NCI-H1694 (cell line): Measurements from ENCODE around the gene CCL26.

ENCODE experiments used
- DNase-seq: peaks from one replicate; lab custom pipeline; 2025; lab: John Stamatoyannopoulos, UW

CCL26 gene, protein sequence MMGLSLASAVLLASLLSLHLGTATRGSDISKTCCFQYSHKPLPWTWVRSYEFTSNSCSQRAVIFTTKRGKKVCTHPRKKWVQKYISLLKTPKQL

GRCh38 chr7:75772081-75773077 is at the start of gene CCL26:
CCL26 (minus strand) TSS chr7:75772211; CDS start chr7:75772176, 35 bp downstream.
- peak; percentile 30 for DNase-seq

DNA sequence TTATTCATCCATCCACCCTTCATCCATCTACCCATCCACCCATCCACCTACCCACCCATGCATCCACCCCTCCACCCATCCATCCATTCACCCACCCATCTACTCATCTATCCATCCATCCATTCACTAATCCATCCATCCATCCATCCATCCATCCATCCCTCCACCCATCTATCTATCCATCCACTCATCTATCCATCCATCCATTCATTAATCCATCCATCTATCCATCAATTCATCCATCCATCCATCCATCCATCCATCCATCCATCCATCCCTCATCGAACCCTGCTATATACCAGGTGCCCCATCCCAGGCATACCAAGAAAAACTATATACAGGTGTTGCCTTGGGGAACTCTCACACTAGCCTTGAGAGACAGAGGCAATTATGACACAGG is 48.7 kb upstream of the CCL26 start:
- no peak for DNase-seq

DNA sequence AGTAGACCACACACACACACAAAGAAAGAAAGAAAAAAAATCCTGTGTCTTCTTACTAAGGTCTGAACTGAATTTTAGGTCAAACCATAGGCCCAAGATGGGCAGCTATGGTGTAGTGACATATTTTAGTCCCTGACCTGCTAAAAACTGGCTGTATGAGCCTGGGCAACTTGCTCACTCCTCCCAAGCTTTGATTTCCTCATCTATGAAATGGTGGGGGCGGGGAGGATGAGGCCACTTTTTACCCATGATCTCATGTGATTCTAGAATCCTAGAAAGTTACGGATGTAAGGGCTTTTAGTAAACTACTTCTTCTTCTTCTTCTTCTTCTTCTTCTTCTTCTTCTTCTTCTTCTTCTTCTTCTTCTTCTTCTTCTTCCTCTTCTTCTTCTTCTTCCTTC is 47.7 kb upstream of the CCL26 start:
- no peak for DNase-seq

DNA sequence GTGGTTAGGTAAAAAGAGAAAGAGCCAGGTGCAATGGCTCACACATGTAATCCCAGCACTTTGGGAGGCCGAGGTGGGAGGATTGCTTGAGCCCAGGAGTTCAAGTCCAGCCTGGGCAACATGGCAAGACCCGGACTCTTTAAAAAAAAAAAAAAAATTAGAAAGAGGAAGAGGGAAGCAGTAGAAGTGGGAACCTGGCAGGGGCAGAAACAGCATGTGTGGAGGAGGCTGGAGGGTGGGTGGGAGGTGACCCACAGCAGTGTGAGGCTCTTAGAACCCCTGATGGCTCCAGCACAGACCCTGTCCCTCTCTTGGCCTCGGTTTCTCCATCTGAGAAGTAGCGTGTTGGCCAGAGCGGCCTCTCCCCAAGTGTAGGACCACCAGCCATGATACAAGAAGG is 46.5 kb upstream of the CCL26 start:
- DNase-seq = no peak

- no peak for DNase-seq
Observed at GRCh38 chr7:75817116-75817515, 45.1 kb upstream of the CCL26 start.

- no peak for DNase-seq
Observed at GRCh38 chr7:75815418-75816064, 43.5 kb upstream of the CCL26 start.

- no peak for DNase-seq
Observed at GRCh38 chr7:75814407-75814947, 42.5 kb upstream of the CCL26 start.

GRCh38 chr7:75813781-75814236 is 41.8 kb upstream of the CCL26 start, which contains the start of gene CCL24:
CCL24 (minus strand) TSS chr7:75813806; CDS start chr7:75813715, 91 bp downstream.
- no peak for DNase-seq

GRCh38 chr7:75813084-75813483 is 41.1 kb upstream of the CCL26 start:
- no peak for DNase-seq

DNA sequence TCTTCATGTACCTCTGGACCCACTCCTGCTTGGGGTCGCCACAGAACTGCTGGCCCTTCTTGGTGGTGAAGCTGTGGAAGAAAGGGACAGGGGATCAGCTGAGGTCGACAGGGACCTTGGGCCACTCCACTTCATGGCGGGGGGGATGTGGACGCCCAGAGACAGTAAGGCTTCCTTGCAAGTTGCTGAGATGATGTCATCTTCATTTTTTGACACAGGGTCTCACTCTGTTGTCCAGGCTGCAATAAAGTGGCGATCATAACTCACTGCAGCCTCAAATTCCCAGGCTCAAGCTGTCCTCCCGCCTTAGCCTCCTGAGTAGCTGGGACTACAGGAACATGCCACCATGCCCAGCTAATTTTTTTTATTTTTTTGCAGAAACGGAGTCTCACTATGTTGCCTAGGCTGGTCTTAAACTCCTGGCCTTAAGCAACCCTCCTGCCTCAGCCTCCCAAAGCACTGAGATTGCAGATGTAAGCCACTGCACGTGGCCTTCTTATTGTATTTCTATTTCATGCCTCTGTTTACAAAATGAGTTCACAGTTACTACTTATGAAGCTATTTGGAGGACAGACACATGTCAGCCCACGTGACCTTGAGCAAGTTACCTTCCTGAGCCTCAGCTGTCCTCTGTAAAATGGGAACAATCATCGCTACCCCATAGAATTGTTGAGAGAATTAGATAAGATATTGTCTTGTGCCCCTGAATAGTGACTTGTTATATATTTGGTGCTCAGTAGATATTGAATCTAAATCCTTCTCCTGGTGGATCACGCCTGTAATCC is 40.1 kb upstream of the CCL26 start:
- DNase-seq = no peak

DNA sequence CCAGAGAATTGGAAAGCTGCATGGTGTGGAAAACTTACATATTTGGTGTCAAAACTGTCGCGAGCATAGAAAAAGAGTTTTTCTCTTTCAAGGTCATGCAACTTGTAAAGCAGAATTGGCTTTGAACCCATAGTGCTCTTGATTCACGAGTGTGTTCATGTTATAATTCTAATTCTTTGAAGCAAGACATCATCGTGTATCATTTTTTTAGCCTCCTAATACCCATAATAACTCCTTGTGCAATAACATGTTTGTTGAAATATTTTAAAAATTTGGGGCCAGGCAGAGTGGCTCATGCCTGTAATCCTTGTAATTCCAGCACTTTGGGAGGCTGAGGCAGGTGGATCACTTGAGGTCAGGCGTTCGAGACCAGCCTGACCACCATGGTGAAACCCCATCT is 37.4 kb upstream of the CCL26 start:
- no peak for DNase-seq

DNA sequence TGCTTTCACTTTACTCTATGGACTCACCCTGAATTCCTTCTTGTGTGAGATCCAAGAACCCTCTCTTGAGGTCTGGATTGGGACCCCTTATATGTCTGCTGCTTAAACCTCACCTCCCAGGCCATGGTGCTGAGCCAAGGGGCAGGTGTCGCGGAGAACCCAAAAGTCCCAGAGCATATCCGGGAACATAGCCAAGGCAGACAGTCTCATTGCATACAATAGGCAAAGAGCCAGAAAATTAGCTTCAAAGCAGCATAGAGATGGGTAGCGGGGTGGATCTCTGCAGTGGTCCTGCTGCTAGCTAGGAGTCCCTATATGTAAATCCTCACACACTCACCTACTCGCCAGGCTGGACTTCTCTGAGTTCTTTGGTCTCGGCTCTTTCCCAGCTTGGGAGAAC is 36.1 kb upstream of the CCL26 start:
- peak; percentile 97 for DNase-seq

DNA sequence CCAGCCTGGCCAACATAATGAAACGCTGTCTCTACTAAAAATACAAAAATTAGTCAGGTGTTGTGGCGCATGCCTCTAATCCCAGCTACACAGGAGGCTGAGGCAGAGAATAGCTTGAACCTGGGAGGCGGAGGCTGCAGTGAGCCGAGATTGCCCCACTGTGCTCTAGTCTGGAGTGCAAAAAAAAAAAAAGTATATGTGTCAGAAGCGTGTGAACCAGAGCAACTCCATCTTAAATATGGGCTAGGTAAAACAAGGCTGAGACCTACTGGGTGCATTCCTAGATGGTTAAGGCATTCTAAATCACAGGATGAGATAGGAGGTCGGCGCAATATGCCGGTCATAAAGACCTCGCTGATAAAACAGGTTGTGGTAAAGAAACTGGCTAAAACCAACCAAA is 35.4 kb upstream of the CCL26 start:
- DNase-seq = no peak

DNA sequence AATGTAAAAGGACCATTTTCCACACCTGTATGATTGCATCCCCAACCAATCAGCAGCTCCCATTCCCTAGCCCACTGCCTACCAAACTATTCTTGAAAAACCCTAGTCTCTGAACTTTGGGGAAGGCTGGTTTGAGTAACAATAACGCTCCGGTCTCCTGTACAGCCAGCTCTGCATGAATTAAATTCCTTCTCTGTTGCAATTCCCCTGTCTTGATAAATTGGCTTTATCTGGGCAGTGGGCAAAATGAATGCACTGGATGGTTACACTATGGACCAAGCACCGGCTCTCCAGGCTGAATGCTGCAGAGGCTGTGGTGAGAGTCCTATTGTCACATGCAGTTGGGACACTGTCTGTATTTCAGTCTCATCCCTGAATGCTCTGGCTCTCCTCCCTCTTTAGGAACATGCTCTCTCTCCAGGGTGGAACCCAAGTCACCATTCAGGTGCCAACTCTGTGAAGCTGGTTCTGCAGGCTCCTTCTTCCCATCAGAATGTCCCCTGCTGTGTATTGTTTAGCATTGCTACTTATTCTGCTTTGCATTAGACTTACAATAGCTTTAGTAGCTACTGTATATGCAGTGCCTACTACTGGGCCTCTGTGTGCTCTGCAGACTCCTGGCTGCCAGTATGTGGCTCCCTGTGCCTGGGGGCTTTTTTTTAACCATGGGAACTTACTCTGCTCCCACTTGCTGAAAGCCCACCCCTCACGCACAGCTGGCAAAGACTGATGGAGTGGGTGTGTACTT is 34.7 kb upstream of the CCL26 start:
- no peak for DNase-seq

DNA sequence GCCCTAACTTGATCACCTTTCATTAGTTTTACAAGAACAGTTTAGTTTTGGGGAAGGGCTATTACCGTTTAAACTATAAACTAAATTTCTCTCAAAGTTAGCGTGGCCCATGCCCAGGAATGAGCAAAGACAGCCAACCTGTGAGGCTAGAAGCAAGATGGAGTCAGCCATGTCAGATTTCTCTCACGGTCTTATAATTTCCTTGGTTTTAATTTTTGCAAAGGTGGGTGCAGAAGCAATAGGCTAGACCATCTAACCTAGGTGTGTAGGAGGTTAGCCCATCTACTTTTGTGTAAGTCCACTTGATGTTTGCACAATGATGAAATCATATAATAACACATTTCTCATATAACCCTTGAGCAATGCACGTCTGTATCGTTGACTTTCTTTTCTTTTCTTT is 32.7 kb upstream of the CCL26 start:
- no peak for DNase-seq

DNA sequence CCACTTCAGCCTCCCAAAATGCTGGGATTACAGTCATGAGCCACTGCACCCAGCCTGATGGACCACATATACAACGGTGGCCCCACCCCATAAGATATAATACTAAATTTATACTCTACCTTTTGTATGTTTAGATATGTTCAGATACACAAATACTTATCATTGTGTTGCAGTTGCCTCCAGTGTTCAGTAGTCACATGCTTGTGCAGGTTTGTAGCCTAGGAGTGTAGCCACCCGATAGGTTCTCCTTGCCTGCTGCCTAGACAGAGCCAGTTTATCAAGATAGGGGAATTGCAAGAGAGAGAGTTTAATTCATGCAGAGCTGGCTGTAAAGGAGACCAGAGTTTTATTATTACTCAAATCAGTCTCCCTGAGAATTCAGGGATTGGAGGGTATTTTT is 32.0 kb upstream of the CCL26 start:
- DNase-seq = no peak

DNA sequence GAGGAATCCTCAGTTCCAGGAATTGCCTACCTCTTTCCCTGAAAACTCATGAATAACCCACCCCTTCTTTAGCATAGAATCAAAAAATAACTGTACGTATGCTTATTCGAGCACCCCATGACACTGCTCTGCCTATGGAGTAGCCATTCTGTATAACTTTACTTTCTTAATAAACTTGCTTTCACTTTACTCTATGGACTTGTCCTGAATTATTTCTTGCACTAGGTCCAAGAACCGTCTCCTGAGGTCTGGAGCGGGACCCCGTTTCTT is 30.5 kb upstream of the CCL26 start:
- DNase-seq = no peak

GRCh38 chr7:75798770-75799169 is 26.8 kb upstream of the CCL26 start:
- no peak for DNase-seq

- DNase-seq = no peak
Observed at GRCh38 chr7:75796420-75796819, 24.4 kb upstream of the CCL26 start.

DNA sequence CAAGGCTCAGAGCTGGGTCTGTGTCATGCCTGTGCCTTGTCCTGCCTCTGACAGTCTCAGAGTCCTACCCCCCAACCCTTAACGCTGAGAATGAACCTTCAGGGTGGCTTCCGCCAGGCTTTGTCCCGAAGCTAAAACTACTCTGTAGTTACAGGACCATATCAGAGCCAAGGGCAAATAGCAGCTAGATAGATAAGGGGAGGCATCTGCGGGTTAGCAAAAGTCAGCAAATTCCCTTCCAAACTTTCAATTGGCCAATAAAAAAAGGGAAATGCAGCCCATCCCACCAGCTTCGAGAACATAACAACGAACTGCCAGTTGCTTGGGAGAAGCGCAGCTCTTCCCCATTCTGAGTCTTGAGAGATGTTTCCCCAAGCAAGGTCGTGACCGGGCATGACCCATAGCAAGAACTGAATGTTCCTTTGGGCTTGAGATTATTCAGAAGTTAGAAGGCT is 23.8 kb upstream of the CCL26 start:
- DNase-seq = no peak

DNA sequence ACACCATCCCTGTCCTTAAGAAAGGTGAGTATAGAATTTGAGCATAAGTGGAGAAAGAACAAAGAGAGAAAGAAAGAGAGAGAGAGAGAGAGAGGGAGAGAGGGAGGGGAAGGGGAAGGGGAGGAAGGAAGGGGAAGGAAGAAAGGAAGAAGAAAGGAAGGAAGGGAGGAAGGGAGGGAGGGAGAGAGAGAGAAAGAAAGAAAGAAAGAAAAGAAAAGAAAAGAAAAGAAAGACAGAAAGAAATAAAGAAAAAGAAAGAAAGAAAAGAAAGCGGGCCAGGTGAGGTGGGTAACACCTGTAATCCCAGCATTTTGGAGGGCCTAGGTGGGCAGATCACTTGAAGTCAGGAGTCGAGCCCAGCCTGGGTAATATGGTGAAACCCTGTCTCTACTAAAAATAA is 21.7 kb upstream of the CCL26 start:
- DNase-seq = no peak
